ENCODE measurements around the gene STXBP4. TPM values are rescaled to one million over a fixed set of nuclear protein-coding genes. Genes with fewer than 3 reads are reported as not detected.

STXBP4 gene
- total RNA-seq, 1 experiment from 2014 or later, result 13.6 TPM

- H3K9ac ChIP-seq (ENCODE audit: low read length), result no peak overlapping the region
- ChIA-PET CTCF (no interaction called here), RAD21 (ENCODE audit: low non-redundant PET in 1 of 2, low total read pairs in 2 of 2, uncharacterized antibody in 2 of 2, unreplicated experiment in 2 of 2) (no interaction called here)
Observed at GRCh38 chr17:55081559-55081958, 113.0 kb downstream of the STXBP4 start.

DNA sequence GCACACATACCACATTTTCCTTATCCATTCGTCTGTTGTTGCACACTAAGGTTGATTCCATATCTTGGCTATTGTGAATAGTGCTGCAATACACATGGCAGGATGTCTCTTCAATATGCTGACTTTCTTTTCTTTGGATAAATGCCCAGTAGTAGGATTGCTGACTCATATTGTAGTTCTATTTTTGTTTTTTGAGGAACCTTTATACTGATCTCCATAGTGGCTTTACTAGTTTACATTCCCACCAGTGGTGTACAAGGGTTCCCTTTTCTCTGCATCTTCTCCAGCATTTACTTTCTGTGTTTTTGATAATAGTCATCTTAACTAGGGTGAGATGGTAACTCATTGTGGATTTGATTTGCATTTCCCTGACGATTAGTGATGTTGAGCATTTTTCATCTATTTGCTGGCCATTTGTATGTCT, 118.1 kb downstream of the STXBP4 start:
- DNase-seq (ENCODE audit: low read depth, low spot score), result peak; percentile 31
- H3K4me2 ChIP-seq (ENCODE audit: low read length), result peak overlapping the region; percentile 51
- H3K4me3 ChIP-seq (replicated peaks in 1 of 2; ENCODE audit: low read depth in 1 of 2, low read length in 2 of 2), result no peak overlapping the region

More at GRCh38 chr17:55081559-55081958, 113.0 kb downstream of the STXBP4 start:
- Histone ChIP-seq H3K27ac (ENCODE audit: low read depth, low read length) (no peak overlapping the region), H3K4me3 (replicated peaks in 1 of 2; ENCODE audit: low read depth in 1 of 2, low read length in 2 of 2) (no peak overlapping the region), H3K4me2 (ENCODE audit: low read length) (no peak overlapping the region), H4K20me1 (ENCODE audit: insufficient read depth) (no peaks in the 10 kb centered on the region), H3K79me2 (ENCODE audit: insufficient read depth, low read length) (no peaks in the 10 kb centered on the region), H2AFZ (ENCODE audit: low read depth, low read length, poor library complexity, severe bottlenecking) (no peak overlapping the region), H3K27me3 (ENCODE audit: insufficient read depth, low read length) (no peaks in the 10 kb centered on the region), H3K4me1 (ENCODE audit: control insufficient read depth in 1 of 2, insufficient read depth in 2 of 2, low read length in 2 of 2) (peaks cover 4% of the 10 kb centered on the region in 2 experiments; a peak in 3 of 4 replicates), H3K36me3 (ENCODE audit: control insufficient read depth in 1 of 2, insufficient read depth in 2 of 2, low read length in 2 of 2) (no peaks in the 10 kb centered on the region; a peak in 1 of 4 replicates), H3K9me2 (ENCODE audit: insufficient read depth) (no peaks in the 10 kb centered on the region), H3K9me3 (ENCODE audit: control insufficient read depth in 1 of 2, insufficient read depth in 1 of 2, low read depth in 1 of 2, low read length in 2 of 2) (no peaks in the 10 kb centered on the region)
- no peak for ATAC-seq
- BruUV-seq (replicated peaks), result no TSS peak
- intact Hi-C loops (cut with micrococcal nuclease), result no loop called here
- no peak for TF ChIP-seq YY1 (IDR thresholded peaks at IDR 0.05; ENCODE audit: extremely low read depth, insufficient replicate concordance, low read depth, low read length)
- no peak for DNase-seq (ENCODE audit: low read depth, low spot score)
- POLR2A ChIA-PET, result no interaction called here

More for the DNA sequence above, 118.1 kb downstream of the STXBP4 start:
- Histone ChIP-seq H3K79me2 (ENCODE audit: insufficient read depth, low read length) (no peaks in the 10 kb centered on the region), H3K27me3 (ENCODE audit: insufficient read depth, low read length) (no peaks in the 10 kb centered on the region), H3K9ac (ENCODE audit: low read length) (no peak overlapping the region), H3K36me3 (ENCODE audit: control insufficient read depth in 1 of 2, insufficient read depth in 2 of 2, low read length in 2 of 2) (no peaks in the 10 kb centered on the region), H2AFZ (ENCODE audit: low read depth, low read length, poor library complexity, severe bottlenecking) (no peak overlapping the region), H3K9me3 (ENCODE audit: control insufficient read depth in 1 of 2, insufficient read depth in 1 of 2, low read depth in 1 of 2, low read length in 2 of 2) (0 out of 4 replicates have a peak, but pooled peaks cover 0 to 3% of the 10 kb centered on the region in 2 experiments), H3K9me2 (ENCODE audit: insufficient read depth) (no peaks in the 10 kb centered on the region), H4K20me1 (ENCODE audit: insufficient read depth) (no peaks in the 10 kb centered on the region), H3K4me1 (ENCODE audit: control insufficient read depth in 1 of 2, insufficient read depth in 2 of 2, low read length in 2 of 2) (peaks cover 24 to 28% of the 10 kb centered on the region in 2 experiments), H3K27ac (ENCODE audit: low read depth, low read length) (no peak overlapping the region; the same call in 1 of the 2 replicates)
- TF ChIP-seq EGR1 (IDR thresholded peaks at IDR 0.05; ENCODE audit: low read depth) (no peak), CBX3 (IDR thresholded peaks at IDR 0.05; ENCODE audit: low read depth) (peak; percentile 51; the same call in 1 of the 2 replicates), CEBPB (IDR thresholded peaks at IDR 0.05; ENCODE audit: low read depth) (0 out of 2 replicates have a peak, but pooled peaks have one; percentile 15), JUND (IDR thresholded peaks at IDR 0.05) (peak; percentile 21; the same call in 1 of the 2 replicates), ZBTB33 (IDR thresholded peaks at IDR 0.05; ENCODE audit: extremely low read depth, insufficient replicate concordance, low read length) (no peak)
- BruUV-seq (replicated peaks), result no TSS peak
- ChIA-PET RAD21 (ENCODE audit: low non-redundant PET in 1 of 2, low total read pairs in 2 of 2, uncharacterized antibody in 2 of 2, unreplicated experiment in 2 of 2) (no interaction called here), POLR2A (no interaction called here), CTCF (no interaction called here)
- intact Hi-C loops (cut with micrococcal nuclease), result no loop called here
- peak; percentile 70 for ATAC-seq
